Peyer's patch (tissue), 4 donors: ENCODE measurements around the gene TSG101.

Experiments
- CTCF ChIP-seq, 6 experiments: fragments of 450-650 bp in 4 of 6; fragments of 200-600 bp in 2 of 6; sonication (generic) in 1 of 6; IDR thresholded peaks; one replicate each; pipeline ENCODE4 v1.5.1; 2017 to 2019; ENCODE audit warnings: antibody characterized with exemption in 6 of 6, mild to moderate bottlenecking in 3 of 6, moderate library complexity in 1 of 6
- POLR2A ChIP-seq, 2 donors: fragments of 450-650 bp; IDR thresholded peaks; one replicate each; pipeline ENCODE4 v1.5.1; 2017; ENCODE audit warnings: antibody characterized with exemption in 2 of 2, mild to moderate bottlenecking in 2 of 2, moderate library complexity in 2 of 2

DNA sequence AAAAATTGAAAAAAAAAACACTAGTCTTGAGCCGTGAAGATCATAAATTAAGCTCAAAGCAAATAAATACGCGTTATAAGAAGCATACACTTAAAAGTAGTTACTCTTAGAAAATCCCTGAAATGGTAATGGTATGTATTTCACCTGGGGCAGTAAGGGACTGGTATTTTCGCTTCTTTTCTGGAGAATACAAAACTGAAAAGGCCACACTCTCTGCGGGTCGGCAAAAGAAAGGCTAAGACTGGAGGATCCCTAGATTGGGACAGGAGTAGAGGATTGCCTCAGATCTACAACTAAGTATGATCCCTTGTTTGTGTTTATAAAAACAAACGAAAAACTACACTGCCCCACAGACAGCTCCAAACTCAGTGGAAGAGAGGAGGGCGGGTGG lies 617 bp downstream of the TSG101 start:
- no peak for TF ChIP-seq CTCF (IDR thresholded peaks at IDR 0.05)
- no peak for TF ChIP-seq POLR2A (IDR thresholded peaks at IDR 0.05)
